Upper lobe of left lung (tissue), 4 donors: ENCODE measurements around the gene HTR2A.

Experiments
- CTCF ChIP-seq, 6 experiments: fragments of 450-650 bp in 4 of 6; fragments of 200-600 bp in 2 of 6; sonication (generic) in 2 of 6; IDR thresholded peaks; one replicate each; pipeline ENCODE4 v1.5.1; 2016 to 2019; ENCODE audit warnings: antibody characterized with exemption in 6 of 6
- POLR2A ChIP-seq, 4 donors: fragments of 450-650 bp; IDR thresholded peaks; one replicate each; pipeline ENCODE4 v1.5.1; 2016 to 2017; ENCODE audit warnings: antibody characterized with exemption in 4 of 4, mild to moderate bottlenecking in 2 of 4

- no peak for TF ChIP-seq CTCF (IDR thresholded peaks at IDR 0.05)
- no peak for TF ChIP-seq POLR2A (IDR thresholded peaks at IDR 0.05)
Observed at GRCh38 chr13:46783504-46783903, 113.3 kb downstream of the HTR2A start.
